MM.1S (cell line): Measurements from ENCODE around the gene MLPH.

ENCODE experiments used
- EZH2 ChIP-seq: fragments of 300-600 bp; sonication (generic); optimal IDR thresholded peaks from 2 replicates; pipeline ENCODE3; 2017; ENCODE audit warnings: low read depth, mild to moderate bottlenecking, antibody characterized with exemption, low read length, mixed read lengths
- TF ChIP-seq, protein P1 (sequence below): fragments of 300-600 bp; sonication (generic); IDR thresholded peaks from 2 replicates; pipeline ENCODE4 v1.5.1; 2016; ENCODE audit warnings: antibody characterized with exemption, low read length, mixed read lengths

DNA sequence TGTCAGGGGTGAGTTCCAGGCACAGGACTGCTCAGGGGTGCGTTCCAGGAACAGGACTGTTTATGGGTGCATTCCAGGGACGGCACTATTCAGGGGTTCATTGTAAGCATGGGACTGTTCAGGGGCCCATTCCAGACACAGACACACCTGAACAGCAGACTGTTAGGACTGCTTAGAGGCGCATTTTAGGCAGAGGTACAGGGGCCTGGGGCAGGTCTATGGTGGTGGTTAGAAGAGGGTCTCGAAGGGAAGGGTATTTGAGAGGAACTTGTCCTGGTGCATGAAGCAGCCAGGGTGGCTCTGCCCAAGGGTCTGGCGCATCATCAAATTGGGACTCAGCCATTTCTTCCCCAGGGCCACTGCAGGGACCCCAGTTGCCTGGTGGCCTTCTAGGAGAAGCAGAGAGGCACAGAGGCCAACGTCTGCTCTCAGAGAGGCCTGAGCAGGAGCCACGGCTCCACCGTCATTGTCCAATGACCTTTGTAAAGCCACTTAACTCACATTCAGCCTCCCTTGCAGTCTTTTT is 14.8 kb upstream of the MLPH start:
- TF ChIP-seq, protein P1, sequence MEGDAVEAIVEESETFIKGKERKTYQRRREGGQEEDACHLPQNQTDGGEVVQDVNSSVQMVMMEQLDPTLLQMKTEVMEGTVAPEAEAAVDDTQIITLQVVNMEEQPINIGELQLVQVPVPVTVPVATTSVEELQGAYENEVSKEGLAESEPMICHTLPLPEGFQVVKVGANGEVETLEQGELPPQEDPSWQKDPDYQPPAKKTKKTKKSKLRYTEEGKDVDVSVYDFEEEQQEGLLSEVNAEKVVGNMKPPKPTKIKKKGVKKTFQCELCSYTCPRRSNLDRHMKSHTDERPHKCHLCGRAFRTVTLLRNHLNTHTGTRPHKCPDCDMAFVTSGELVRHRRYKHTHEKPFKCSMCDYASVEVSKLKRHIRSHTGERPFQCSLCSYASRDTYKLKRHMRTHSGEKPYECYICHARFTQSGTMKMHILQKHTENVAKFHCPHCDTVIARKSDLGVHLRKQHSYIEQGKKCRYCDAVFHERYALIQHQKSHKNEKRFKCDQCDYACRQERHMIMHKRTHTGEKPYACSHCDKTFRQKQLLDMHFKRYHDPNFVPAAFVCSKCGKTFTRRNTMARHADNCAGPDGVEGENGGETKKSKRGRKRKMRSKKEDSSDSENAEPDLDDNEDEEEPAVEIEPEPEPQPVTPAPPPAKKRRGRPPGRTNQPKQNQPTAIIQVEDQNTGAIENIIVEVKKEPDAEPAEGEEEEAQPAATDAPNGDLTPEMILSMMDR, result no peak
- no peak for TF ChIP-seq EZH2
